ENCODE results near the gene DNAJB12. TPM values are rescaled to one million over a fixed set of nuclear protein-coding genes. Genes with fewer than 3 reads are reported as not detected.

The DNAJB12 gene
- total RNA-seq, 1 experiment from 2014 or later = 25.8 TPM

DNA sequence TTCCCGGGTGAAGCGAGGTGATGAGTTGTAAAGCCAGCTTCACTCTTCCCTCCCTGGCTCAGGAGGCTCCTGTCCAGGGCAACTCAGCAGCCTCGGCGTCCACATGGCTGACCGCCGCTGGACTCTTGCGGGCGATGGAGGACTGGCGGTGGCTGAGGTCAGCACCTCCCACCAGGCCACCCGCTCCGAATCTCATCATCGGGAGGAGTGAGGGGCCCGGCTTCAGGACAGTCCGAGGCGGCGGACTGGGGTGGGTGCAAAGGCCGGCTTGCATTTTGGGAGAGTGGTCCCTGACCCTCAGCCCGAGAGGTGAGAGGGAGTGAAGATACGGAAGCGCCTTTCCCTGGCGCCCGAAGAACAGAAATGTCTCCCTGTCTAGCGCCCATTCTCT lies 759 bp downstream of the DNAJB12 start:
- TSS peak; percentile 50 for BruUV-seq (replicated peaks)
- H3K36me3 ChIP-seq (ENCODE audit: control insufficient read depth in 1 of 2, insufficient read depth in 2 of 2, low read length in 2 of 2) = no peaks in the 10 kb centered on the region

DNA sequence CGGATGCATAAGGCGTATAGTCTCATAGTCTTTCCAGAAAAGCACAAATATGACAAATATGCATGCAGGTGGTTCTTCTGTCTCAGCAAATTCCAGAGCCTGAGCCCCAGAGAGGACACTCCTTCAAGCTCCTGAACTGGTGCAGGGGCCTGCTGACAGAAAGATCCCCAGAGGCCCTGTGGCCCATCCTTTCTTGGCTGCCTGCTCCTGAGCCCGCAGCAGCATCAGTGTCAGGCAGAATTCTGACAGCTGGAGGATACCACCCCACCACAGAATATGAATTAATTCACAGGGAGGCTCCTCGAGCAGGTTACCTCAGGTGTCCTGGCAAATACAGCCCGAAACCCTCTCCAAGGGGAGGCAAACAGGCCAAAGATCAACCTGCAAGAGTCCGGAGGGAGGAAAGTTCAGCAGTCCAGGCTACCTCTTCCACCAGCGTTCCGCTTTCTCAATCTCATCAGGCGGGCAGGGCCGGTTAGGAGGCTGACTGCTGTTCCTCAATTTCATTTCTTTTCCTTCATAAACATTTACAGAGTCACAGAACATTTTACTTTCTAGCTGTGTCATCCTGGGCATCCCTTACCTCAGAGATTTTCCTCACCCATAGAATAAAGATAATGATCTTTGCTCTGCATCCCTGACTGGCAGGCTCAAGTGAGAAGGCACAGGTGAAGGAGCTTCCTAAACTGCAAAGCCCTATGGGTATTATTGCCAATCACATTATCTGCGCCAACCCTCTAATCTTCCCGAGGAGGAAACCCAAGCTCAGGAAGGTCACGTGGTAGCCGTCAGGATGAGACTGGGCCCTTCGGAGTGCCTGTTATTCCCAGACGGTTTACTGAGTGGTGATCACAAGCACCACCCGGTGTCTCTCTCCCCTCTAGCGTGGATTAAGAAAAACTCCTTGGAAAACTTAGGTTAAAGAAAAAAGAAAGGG lies 1.4 kb downstream of the DNAJB12 start:
- Histone ChIP-seq H3K79me2 (ENCODE audit: insufficient read depth, low read length) (peaks cover 43% of the 10 kb centered on the region), H4K20me1 (ENCODE audit: insufficient read depth) (no peaks in the 10 kb centered on the region), H3K9ac (ENCODE audit: low read length) (peak overlapping the region; percentile 91), H3K27me3 (ENCODE audit: insufficient read depth, low read length) (no peaks in the 10 kb centered on the region), H3K4me1 (ENCODE audit: control insufficient read depth in 1 of 2, insufficient read depth in 2 of 2, low read length in 2 of 2) (peaks cover 11 to 17% of the 10 kb centered on the region in 2 experiments), H2AFZ (ENCODE audit: low read depth, low read length, poor library complexity, severe bottlenecking) (no peak overlapping the region), H3K9me2 (ENCODE audit: insufficient read depth) (no peaks in the 10 kb centered on the region), H3K9me3 (ENCODE audit: control insufficient read depth in 1 of 2, insufficient read depth in 1 of 2, low read depth in 1 of 2, low read length in 2 of 2) (no peaks in the 10 kb centered on the region), H3K4me3 (replicated peaks in 1 of 2; ENCODE audit: low read depth in 1 of 2, low read length in 2 of 2) (peak overlapping the region; percentile 89 to 94), H3K4me2 (ENCODE audit: low read length) (peak overlapping the region; percentile 92), H3K36me3 (ENCODE audit: control insufficient read depth in 1 of 2, insufficient read depth in 2 of 2, low read length in 2 of 2) (peaks cover 0 to under 1% of the 10 kb centered on the region in 2 experiments; a peak in 1 of 4 replicates), H3K27ac (ENCODE audit: low read depth, low read length) (peak overlapping the region; percentile 95)
- TF ChIP-seq YY1 (IDR thresholded peaks at IDR 0.05; ENCODE audit: extremely low read depth, insufficient replicate concordance, low read depth, low read length) = no peak
- no peak for TF ChIP-seq ZFX (IDR thresholded peaks at IDR 0.05)
- no peak for TF ChIP-seq EZH2phosphoT487 (IDR thresholded peaks at IDR 0.05; ENCODE audit: borderline replicate concordance)
- TF ChIP-seq JUND (IDR thresholded peaks at IDR 0.05) = no peak
- TF ChIP-seq, protein P1, sequence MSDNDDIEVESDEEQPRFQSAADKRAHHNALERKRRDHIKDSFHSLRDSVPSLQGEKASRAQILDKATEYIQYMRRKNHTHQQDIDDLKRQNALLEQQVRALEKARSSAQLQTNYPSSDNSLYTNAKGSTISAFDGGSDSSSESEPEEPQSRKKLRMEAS (IDR thresholded peaks at IDR 0.05) = peak; percentile 45; the same call in 1 of the 2 replicates
- no peak for TF ChIP-seq EZH2 (IDR thresholded peaks at IDR 0.05)
- TF ChIP-seq, protein P2, sequence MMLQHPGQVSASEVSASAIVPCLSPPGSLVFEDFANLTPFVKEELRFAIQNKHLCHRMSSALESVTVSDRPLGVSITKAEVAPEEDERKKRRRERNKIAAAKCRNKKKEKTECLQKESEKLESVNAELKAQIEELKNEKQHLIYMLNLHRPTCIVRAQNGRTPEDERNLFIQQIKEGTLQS (IDR thresholded peaks at IDR 0.05) = no peak
- TF ChIP-seq, protein P3, sequence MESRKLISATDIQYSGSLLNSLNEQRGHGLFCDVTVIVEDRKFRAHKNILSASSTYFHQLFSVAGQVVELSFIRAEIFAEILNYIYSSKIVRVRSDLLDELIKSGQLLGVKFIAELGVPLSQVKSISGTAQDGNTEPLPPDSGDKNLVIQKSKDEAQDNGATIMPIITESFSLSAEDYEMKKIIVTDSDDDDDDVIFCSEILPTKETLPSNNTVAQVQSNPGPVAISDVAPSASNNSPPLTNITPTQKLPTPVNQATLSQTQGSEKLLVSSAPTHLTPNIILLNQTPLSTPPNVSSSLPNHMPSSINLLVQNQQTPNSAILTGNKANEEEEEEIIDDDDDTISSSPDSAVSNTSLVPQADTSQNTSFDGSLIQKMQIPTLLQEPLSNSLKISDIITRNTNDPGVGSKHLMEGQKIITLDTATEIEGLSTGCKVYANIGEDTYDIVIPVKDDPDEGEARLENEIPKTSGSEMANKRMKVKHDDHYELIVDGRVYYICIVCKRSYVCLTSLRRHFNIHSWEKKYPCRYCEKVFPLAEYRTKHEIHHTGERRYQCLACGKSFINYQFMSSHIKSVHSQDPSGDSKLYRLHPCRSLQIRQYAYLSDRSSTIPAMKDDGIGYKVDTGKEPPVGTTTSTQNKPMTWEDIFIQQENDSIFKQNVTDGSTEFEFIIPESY (IDR thresholded peaks at IDR 0.05; ENCODE audit: extremely low read depth, insufficient replicate concordance, low read length) = no peak
- RAD21 ChIA-PET (ENCODE audit: low non-redundant PET in 1 of 2, low total read pairs in 2 of 2, uncharacterized antibody in 2 of 2, unreplicated experiment in 2 of 2) = no interaction called here
- intact Hi-C loops (cut with micrococcal nuclease) = no loop called here
- CTCF ChIA-PET = interaction anchor here (1.0 kb wide), 1 partner anchor 8 kb away, joined by 3 read pairs; no protein-coding TSS in a partner anchor
- ATAC-seq (peak; percentile 23), DNase-seq (ENCODE audit: low read depth, low spot score) (no peak)
- BruUV-seq (replicated peaks) = no TSS peak
- POLR2A ChIA-PET = no interaction called here

More for the DNA sequence above, 759 bp downstream of the DNAJB12 start:
- Histone ChIP-seq H2AFZ (ENCODE audit: low read depth, low read length, poor library complexity, severe bottlenecking) (no peak overlapping the region), H3K27me3 (ENCODE audit: insufficient read depth, low read length) (no peaks in the 10 kb centered on the region), H3K9me3 (ENCODE audit: control insufficient read depth in 1 of 2, insufficient read depth in 1 of 2, low read depth in 1 of 2, low read length in 2 of 2) (no peaks in the 10 kb centered on the region), H3K4me2 (ENCODE audit: low read length) (peak overlapping the region; percentile 92), H3K9ac (ENCODE audit: low read length) (peak overlapping the region; percentile 91), H3K27ac (ENCODE audit: low read depth, low read length) (peak overlapping the region; percentile 95), H3K9me2 (ENCODE audit: insufficient read depth) (no peaks in the 10 kb centered on the region), H3K4me1 (ENCODE audit: control insufficient read depth in 1 of 2, insufficient read depth in 2 of 2, low read length in 2 of 2) (peaks cover 11 to 17% of the 10 kb centered on the region in 2 experiments), H4K20me1 (ENCODE audit: insufficient read depth) (no peaks in the 10 kb centered on the region), H3K4me3 (replicated peaks in 1 of 2; ENCODE audit: low read depth in 1 of 2, low read length in 2 of 2) (peak overlapping the region; percentile 89 to 94), H3K79me2 (ENCODE audit: insufficient read depth, low read length) (peaks cover 39% of the 10 kb centered on the region)
- ATAC-seq (peak; percentile 30), DNase-seq (ENCODE audit: low read depth, low spot score) (no peak)
- CTCF ChIA-PET = interaction anchor here (1.0 kb wide), 1 partner anchor 9 kb away, joined by 3 read pairs; no protein-coding TSS in a partner anchor
- intact Hi-C loops (cut with micrococcal nuclease) = no loop called here
- TF ChIP-seq JUND (IDR thresholded peaks at IDR 0.05) (no peak), POLR2A (IDR thresholded peaks at IDR 0.05; ENCODE audit: borderline replicate concordance, extremely low read depth, insufficient read depth, insufficient read length) (no peak), TCF7L2 (IDR thresholded peaks at IDR 0.05; ENCODE audit: borderline replicate concordance, extremely low read depth, insufficient read depth, insufficient read length) (no peak), SRF (IDR thresholded peaks at IDR 0.05; ENCODE audit: low read depth) (no peak), ZFX (IDR thresholded peaks at IDR 0.05) (peak; percentile 73; the same call in 1 of the 2 replicates), CBX3 (IDR thresholded peaks at IDR 0.05; ENCODE audit: low read depth) (no peak), POLR2AphosphoS5 (IDR thresholded peaks at IDR 0.05; ENCODE audit: low read depth, low read length) (no peak; the same call in 1 of the 2 replicates)
- TF ChIP-seq, protein P1 (IDR thresholded peaks at IDR 0.05) = peak; percentile 6; the same call in 1 of the 2 replicates
- POLR2A ChIA-PET = no interaction called here
- RAD21 ChIA-PET (ENCODE audit: low non-redundant PET in 1 of 2, low total read pairs in 2 of 2, uncharacterized antibody in 2 of 2, unreplicated experiment in 2 of 2) = no interaction called here

Measured in HCT116 (cell line).